ENCODE data around the gene SERPINB13.

Gene SERPINB13, protein sequence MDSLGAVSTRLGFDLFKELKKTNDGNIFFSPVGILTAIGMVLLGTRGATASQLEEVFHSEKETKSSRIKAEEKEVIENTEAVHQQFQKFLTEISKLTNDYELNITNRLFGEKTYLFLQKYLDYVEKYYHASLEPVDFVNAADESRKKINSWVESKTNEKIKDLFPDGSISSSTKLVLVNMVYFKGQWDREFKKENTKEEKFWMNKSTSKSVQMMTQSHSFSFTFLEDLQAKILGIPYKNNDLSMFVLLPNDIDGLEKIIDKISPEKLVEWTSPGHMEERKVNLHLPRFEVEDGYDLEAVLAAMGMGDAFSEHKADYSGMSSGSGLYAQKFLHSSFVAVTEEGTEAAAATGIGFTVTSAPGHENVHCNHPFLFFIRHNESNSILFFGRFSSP

DNA sequence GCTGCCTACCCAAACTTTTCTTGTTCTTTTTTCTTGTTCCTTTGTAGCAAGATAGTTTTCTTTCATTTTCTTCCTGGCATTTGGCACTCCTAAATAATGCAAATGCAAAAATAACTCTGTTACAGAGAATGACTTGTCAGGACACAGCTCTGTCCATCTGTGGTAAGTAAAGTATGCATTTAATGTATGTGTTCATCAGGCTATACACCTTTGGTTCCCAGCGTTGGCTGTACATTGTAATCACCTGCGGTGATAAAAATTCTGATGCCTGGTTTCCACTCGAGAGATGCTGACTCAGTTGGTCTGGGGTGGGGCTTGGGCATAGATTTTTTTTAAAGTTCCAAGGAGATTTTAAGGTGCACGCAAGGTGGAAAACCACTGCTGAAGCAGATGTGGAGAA lies at the start of gene SERPINB13:
SERPINB13 (plus strand) TSS at position 378 of the 400 bp plus-strand sequence. CDS start 1,325 bp downstream, outside the sequence.
- DNase-seq (ENCODE audit: low read depth in 2 of 2) = no peak

DNA sequence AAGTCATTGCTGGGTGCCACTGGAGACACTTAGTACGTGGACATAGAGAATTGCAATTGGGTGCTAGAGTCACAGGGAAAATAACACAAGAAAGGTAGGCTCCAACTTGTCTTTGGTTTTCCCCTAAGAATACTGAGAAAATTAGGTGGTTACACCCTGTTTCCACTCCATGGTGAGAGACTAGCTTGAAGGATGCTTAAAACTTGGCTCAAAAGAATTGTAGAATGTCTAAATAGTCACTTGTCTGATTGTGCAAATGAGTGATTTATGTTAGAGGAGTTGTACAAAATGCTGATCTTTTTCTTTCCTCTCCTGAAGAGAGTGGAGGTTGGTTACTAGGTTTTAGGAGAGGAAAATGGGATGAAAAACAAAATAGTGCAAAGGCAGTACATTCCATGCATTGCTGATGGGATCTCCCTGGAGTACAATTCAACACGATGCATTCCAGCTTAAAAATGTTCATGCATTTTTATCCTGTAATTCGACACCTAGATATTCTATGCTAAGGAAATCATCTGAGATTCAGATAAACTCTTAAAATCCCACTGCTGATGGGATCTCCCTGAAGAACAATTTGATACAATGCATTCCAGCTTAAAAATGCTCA lies 47.1 kb upstream of the SERPINB13 start:
- DNase-seq (ENCODE audit: low read depth in 2 of 2) = no peak

DNA sequence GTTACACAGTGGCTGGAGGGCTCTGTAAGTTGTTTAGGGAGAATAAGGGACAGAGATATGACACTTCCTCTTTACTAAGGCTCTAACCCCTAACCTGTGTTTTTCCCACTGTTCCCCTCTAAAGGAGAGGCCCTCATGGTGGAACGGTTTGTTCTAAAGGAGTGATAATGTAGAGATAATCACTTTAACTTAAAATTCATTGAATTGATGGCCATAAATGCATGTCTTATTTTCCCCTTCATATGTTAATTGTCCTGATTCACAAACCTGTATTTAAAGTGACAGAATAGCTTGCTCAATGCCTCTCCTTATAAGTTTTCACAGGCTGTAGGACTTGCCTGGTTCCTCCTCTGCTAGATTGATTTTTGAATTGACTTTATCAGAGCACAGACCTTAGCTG lies 45.1 kb upstream of the SERPINB13 start, which contains the start of gene SERPINB12:
SERPINB12 (plus strand) TSS at position 301 of the 400 bp plus-strand sequence. CDS start 13,791 bp downstream, outside the sequence.
- DNase-seq (ENCODE audit: low read depth in 2 of 2) = no peak

DNA sequence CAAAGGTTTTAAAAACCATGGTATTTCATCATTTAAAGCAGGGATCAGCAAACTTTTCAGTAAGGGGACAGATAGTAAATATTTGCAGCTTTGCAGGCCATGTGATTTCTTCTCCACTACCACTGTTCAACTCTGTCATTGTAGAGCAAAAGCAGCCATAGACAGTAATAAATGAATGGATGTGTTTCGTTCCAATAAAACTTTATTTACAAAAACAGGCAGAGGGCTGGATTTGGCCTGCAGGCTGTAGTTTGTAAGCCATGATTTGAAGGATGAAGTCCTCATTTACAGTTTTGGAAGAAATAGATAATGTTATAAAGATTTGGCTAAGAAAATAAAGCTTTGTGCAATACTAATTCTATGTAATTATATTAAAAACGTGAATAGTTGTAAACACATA lies 43.1 kb upstream of the SERPINB13 start:
- no peak for DNase-seq (ENCODE audit: low read depth in 2 of 2)

DNA sequence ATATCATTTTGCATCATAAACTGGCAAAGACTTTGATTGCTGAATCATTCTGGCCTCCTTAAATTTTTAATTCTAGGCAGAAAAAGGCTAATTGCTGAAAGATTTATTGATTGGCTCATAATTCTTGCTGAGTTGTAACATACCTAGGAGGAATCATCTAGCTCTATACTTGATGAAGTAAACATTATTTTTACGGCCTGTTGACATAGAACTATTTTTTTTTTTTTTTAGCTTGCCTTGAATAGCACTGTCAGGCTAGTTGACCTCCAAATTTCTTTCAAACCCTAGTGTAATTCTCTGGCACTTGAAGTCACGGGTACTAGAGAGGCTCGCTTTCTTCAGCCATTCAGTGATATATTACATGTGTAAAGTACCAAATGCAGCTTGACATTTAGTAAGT lies 42.1 kb upstream of the SERPINB13 start:
- no peak for DNase-seq (ENCODE audit: low read depth in 2 of 2)

DNA sequence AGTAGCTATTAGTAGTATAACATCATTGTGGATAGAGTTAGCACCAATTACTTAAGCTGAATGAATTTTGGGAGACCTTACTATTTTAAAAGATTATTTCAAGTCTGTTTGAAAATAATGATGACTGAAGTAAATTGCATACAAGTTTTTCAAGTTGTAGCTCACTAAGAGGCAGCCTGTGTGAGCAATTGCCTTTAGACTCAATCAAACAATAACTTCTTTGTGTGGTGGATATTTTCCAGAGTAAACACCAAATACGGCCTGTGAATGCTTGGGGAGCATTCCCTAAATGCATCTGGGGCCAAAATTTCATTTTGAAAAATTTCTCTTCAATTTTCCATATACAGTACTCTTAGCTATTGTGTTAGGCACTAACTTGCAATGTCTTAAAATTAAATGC lies 37.1 kb upstream of the SERPINB13 start:
- DNase-seq (ENCODE audit: low read depth in 2 of 2) = no peak

DNA sequence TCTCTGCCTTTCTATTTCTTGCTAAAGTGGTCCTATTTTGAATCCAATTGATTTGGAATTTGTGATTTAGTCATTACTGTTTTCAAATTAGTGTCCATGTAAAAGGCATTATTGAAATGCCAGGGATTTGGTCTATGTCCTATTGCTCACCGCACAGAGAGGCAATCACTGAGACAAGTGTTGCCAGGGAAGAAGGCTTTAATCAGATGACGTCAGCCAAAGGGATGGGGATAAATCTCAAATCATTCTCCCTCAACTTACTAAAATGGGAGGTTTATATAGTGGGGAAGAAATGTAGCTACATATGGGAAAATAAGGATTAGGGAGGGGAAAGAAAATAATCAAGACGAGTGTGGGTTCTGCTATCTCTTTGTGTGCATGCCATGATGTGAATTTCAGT lies 35.4 kb upstream of the SERPINB13 start:
- DNase-seq (ENCODE audit: low read depth in 2 of 2) = no peak

DNA sequence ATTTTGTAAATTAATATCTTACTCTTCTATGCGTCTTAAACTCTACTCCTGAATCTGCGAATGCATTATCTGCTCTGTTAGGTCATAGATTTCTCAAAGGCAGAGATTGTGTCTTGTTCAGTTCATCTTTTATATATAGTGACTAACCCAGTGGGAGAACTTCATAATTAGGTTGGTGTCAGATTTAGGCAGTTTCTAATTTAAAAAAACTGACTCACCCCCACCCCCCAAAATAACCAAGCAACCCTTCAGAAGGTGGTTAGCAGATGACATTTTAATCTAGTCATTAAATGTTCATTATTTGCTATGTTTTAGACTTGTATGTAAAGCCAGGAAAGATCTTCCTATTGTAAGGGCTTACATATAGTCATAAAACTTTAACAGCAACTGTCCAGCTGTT lies 34.6 kb upstream of the SERPINB13 start:
- no peak for DNase-seq (ENCODE audit: low read depth in 2 of 2)

DNA sequence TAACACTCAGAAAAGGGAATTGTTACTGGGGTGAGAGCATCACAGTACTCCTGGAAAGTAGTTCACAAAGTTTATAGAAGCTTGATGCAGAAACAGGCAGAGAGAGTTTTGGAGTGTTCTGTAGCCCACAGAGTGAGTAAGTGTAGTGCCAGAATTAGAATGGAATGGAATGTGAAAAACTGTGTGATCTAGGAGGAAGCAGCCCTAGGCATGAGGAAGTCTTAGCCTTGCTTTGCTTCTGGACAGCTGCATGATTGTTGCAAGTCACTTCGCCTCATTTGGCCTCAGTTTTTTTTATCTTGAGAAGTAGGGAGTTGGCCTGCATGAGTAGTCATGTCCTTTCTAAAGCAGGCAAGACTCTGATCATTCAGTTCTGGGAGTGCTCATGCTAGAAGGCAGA lies 34.1 kb upstream of the SERPINB13 start:
- DNase-seq (ENCODE audit: low read depth in 2 of 2) = no peak

DNA sequence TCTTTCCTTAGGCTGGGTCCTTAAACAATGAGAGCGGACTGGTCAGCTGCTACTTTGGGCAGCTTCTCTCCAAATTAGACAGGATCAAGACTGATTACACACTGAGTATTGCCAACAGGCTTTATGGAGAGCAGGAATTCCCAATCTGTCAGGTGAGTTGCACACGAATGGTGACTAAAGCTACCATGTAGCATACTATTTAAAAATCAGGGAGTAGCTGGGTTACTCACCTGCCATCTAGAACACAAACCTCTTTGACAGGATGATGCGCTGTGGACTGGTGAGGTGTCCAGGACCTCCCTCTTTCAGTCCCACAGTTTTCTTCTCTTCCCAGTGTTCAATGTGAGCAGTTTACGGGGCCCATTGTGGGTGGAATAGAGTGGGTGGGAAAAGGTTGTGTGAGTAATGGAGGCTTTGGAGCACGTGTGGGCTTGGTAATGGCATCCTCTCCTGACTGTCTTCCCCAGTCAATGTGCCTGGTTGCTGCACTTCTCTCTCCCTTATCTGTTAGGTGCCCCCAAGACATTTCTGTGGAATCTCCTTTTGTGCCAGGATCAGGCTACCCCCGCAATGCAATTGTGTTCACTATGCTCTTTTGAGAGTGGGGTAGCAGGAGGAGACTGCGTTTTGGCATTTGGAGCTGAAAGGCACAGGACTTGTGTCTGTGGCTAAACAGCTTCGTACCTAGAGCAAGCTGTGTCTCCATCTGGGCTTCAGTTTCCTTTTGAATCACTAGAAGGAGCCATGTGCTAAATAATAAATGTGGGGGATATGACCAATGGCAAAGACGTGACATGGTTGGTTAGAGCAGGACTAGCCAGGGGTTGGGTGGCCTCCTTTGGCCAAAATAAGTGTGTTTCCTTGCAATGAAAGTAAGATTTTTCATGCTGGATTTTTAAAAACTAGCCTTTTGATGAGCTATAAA lies 27.3 kb upstream of the SERPINB13 start:
- DNase-seq (ENCODE audit: low read depth in 2 of 2) = no peak

DNA sequence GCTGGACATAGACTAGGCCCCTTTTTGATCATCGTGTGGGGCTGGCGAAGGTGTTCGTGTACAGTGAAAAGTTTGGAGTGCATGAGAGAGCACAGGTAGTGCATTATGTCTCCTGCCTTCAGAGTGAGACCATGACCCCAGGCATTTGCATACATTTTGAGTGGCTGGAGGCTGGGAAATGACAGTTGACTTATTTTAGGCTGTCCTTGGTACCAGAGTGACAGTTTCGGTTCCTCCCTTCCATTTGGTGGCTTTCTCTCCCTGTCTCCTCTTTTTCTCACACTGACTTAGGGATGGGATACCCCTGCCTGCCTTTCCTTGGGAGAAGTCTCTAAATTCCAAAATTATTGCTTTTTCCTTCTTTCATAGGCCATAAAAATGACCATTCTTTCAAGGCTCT lies 24.9 kb upstream of the SERPINB13 start:
- DNase-seq (ENCODE audit: low read depth in 2 of 2) = no peak

DNA sequence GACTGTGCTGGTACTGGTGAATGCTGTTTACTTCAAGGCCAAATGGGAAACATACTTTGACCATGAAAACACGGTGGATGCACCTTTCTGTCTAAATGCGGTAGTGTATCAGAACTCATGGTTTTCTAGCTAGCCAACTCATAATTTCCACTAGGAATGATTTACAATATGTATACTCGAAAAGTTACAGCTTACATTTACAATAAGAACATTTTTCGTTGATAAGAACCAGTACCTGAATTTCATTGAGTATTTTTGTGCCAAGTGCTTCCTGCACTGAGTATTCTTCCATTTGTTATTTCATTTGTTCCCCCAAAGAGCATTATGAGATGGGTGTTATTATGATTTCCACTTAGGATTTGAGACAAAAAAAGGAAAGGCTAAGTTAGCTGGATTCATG lies 23.1 kb upstream of the SERPINB13 start:
- no peak for DNase-seq (ENCODE audit: low read depth in 2 of 2)

DNA sequence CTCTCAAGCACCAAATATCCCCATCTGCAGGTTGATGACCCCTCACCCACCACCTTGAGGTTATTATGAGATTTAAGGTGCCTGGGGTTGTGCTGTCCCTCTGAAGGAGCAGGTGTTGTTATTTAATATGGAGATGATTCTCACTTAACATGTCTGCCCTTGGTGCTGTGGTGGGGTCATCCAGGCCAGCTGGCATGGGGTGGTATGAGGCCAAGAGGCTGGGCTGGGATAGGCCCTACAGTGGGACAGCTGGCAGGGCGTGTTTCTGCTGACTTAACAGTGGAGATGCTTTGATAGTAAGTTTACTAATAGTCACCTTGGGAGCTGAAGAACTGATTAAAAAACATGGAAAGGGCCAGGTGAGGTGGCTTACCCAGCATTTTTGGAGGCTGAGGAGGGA lies 22.6 kb upstream of the SERPINB13 start:
- no peak for DNase-seq (ENCODE audit: low read depth in 2 of 2)

DNA sequence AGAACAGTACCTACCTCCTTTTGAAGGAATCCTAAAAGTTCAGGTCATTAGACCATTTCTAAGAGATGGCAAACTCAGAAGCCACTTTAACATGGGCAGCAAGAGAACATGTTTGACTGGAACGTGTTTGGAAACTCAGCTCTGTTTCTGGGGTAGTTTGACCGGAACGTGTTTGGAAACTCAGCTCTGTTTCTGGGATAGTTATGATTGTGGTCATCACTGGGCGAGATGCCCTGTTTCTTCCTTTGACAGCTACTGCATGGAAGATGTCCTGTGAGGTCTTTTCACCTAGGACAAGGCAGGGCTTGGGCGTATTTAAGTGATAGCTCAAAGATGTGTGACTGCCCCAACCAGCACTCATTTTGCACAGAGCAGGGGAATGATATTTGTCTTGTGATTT lies 19.9 kb upstream of the SERPINB13 start:
- no peak for DNase-seq (ENCODE audit: low read depth in 2 of 2)

DNA sequence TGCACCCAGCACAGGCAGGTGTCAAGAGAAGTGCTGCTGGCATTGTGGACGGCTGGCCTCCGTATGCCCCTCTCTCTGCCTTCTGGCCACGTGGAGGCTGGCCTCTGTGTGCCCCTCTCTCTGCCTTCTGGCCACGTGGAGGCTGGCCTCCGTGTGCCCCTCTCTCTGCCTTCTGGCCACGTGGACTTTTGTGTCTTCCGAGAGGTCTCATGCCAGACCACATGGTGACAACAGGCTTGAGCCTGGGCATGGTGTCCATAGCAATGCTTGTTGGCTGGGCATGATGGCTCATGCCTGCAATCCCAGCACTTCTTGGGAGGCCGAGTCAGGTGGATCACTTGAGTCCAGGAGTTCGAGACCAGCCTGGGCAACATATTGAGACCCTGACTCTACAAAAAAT lies 19.3 kb upstream of the SERPINB13 start:
- no peak for DNase-seq (ENCODE audit: low read depth in 2 of 2)

DNA sequence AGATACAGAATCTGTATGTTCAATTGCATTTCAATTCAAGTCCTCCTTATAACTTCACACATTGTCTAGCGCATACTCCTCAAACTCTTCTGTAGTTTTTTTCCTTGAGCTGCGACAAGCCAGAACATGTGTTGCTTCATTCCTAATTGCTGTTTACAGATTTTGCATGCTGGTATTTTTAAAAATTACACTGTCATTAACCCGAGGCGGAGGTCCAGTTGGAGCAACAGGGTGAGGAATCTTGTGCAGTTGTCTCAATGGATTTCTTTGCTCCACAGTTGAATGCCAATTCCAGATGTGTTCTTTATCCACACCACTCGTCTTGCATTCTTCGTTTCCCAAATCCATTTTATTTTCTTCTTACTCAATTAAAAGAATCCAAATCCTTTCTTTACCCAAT lies 16.4 kb upstream of the SERPINB13 start:
- DNase-seq (ENCODE audit: low read depth in 2 of 2) = no peak

DNA sequence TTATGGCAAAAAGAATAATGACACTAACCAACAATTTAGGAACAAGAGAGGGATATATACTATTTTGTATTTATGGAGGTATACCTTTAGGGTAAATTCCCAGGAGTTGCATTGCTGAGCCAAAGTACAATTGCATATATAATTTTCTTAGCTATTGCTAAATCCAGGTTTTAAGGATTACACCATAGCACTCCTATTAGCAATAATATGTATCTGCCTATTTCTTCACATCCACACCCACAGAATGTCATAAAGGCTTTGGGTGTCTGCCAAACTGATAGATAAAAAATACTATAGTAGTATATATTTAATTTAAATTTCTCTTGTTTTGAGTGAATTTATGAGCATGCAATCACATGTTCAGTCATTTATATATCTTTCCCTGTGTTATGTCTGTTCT lies 11.5 kb upstream of the SERPINB13 start:
- no peak for DNase-seq (ENCODE audit: low read depth in 2 of 2)

DNA sequence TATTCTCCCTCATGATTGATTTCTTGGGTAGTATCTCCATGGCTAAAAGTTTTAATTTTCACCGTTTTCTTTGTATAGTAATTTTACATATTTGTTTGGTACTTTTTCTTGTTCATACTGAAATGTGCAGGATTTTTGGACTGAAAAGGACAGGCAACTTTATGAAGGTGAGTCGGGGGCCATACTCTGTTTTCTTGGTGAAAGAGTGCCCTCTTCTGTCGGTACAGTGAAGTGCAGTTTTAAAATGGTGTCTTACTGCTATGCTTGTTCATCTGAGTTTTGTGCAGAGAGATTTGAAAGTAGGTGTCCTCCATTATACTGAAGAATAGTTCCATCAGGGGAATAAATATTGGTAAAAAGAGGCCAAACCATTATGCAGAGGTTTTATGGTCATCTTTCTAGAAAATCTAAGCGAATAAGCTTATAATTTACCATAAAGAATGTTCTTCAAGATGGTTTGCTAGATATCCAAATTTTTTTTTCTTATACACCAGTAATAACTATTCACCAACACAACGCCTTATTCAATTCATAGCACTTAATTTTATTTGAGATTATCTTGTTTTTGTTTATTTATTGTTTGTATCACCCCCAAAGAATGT lies 8.7 kb upstream of the SERPINB13 start:
- DNase-seq (ENCODE audit: low read depth in 2 of 2) = no peak

DNA sequence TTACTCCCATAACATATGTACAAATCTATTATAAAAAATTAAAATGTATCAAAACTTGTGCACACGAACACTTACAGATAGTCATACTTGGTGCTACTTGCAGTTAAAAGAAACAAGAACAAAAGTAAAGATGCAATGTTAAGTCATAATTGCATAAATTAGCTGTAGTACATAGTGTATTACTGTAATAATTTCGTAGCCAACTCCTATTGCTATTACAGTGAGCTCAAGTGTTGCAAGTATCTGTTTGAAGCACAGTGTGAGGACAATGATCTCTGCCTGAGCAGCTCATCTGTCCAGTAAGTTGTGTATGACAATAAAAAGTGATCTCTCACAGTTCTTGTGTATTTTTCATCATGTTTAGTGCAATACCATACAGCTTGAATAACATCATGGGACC lies 7.5 kb upstream of the SERPINB13 start:
- DNase-seq (ENCODE audit: low read depth in 2 of 2) = no peak

DNA sequence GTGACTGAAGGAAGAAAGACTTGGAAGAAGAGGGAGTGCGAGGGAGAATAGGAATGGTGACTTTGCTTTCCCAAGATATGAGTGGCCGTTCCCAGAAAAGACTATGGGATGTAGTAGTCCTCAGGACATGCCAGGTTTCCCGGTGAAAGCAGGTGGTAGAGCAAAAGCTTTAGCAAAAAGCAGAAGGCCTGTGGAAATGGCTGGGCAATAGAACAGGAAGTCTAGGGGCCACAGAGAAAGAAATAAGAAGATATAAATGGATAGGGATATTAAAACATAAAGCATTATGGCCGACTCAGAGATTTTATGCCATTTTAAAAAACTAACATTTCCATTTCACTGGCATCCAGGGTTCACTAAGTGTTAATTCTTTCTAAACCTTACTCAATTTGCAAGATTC lies 1.2 kb upstream of the SERPINB13 start:
- no peak for DNase-seq (ENCODE audit: low read depth in 2 of 2)

DNA sequence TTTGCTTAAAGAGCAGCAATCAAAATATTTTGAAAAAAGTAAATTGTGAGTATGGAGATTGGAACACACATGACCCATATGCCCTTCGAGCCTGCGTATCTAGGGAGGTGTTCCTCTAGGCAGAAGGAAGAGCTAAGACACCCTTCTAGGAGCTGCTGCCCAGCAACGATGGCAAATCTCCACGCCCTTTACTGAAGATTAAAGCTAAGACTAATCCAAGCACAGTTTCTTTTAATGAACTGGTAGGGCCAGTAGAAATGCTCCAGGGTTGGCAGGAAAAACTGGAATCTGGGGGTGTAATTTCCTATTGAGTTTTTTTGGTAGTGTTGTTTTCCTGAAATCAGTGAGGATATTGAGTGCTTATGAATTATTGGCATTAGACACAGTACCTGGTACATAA lies 712 bp upstream of the SERPINB13 start:
- no peak for DNase-seq (ENCODE audit: low read depth in 2 of 2)

DNA sequence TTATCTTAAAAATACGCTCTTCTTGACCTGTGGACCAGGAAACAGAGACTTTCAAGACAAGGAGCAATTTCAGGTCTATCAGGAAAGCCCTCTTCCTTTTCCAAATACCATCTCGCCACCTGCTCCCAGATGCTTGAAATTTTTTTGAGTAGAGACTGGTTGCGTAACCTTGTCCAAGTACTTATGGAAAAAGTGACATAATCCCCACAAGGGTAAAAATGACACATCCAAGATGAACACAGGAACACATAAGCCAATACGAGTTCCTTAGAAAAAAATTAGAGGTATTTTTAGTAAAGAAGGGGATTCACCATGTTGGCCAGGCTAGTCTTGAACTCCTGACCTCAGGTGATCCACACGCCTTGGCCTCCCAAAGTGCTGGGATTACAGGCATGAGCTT lies 1.8 kb downstream of the SERPINB13 start:
- DNase-seq (ENCODE audit: low read depth in 2 of 2) = no peak
